ENCODE measurements around the gene FAM174C. TPM values are rescaled to one million over a fixed set of nuclear protein-coding genes. Genes with fewer than 3 reads are reported as not detected.

Gene FAM174C
- polyA plus RNA-seq, 10 donors, result 7.9 to 17.0 (median 14.3) TPM

DNA sequence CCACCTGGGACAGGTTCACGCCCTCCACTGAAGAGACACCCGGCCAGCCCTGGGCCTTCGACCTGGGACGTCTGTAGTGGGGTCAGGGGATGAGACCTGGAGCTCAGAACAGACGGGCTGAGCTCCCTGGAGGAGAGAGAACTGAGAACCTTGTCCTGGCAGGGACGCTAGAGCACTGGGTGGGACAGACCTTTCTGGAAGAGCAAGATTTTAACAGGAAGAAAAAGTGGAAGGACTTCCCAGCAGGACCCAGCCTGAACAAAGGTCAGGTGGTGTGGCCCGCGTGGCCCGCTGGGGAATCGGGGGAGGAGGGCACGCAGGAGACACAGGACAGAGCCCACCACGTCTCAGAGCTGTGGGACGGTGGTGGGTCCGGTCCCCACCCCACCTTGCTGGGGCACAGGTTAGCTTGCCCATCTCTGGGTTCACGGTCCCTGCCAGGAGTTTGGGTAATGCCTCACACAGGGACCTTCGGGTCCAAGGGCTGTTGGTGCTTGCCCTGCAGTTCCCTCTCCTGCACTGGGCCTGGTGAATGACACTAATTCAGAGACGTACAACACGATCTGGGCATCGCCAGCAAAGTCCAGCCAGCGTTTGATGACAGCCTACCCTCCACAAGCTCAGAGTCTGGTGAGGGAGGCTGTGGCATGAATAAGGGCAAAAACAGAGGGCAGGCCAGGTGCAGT, 9.1 kb downstream of the FAM174C start:
- no peak for DNase-seq

DNA sequence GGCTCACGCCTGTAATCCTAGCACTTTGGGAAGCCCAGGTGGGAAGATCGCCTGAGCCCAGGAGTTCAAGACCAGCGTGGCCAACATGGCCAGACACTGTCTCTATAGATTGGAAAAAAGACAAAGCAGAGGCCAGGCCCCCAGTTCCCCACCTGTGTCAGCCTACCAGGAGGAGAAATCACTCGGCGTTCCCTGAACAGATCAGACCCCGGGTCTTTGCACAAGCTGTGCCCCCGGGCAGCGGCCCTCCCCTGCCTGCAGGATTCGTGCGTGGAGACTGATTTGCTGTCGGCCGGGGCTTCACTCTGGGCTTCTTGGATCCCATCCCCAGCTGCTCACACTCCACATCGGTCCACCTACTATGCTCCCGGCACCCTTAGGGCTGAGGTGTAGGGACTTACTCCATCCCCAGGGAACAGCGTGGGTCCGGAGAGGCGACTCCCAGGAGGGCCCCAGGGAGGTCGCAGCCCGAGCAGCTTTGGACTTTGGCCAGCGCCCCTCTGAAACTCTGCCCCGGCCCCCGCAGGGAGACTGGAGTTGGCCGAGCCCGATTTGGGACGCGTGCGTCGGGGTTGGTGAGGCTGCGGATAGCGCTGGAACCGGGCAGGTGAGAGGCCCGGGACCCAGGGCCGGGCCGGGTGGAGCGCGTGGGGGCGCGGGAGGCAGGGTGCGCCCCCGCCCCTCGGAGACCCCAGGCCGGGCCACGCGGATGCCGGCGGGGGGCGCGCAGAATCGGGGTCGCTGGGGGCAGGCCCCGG, 9.8 kb downstream of the FAM174C start:
- no peak for DNase-seq

DNA sequence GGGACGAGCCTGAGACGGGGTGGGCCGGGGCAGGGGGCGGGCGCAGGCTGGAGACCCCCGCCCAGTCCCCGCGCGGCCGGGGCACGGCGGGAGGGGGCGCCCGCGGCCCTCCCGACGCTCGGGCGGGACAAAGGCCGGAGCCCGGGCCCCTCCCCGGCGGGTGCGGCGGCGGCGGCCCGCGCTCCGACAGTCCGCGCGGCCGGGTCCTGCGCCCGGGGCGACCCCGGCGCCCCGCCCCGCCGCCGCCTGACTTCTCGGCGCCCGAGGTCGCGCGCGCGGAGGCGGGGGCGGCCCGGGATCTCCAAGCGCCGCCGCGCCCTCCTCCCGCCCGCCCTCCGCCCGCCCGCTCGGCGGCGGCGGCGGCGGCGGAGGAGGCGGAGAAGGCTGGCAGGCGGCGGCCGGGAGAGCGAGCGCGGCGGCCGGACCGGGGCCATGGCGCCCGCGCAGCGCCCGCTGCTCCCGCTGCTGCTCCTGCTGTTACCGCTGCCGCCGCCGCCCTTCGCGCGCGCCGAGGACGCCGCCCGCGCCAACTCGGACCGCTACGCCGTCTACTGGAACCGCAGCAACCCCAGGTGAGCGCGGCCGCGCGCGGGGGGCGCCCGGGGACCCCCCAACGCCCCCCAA, 10.5 kb downstream of the FAM174C start, which contains the start of gene EFNA2:
TSS of gene EFNA2 (plus strand) at position 137 of the 624 bp plus-strand sequence. CDS start at position 433, 296 bp downstream.
- no peak for DNase-seq

DNA sequence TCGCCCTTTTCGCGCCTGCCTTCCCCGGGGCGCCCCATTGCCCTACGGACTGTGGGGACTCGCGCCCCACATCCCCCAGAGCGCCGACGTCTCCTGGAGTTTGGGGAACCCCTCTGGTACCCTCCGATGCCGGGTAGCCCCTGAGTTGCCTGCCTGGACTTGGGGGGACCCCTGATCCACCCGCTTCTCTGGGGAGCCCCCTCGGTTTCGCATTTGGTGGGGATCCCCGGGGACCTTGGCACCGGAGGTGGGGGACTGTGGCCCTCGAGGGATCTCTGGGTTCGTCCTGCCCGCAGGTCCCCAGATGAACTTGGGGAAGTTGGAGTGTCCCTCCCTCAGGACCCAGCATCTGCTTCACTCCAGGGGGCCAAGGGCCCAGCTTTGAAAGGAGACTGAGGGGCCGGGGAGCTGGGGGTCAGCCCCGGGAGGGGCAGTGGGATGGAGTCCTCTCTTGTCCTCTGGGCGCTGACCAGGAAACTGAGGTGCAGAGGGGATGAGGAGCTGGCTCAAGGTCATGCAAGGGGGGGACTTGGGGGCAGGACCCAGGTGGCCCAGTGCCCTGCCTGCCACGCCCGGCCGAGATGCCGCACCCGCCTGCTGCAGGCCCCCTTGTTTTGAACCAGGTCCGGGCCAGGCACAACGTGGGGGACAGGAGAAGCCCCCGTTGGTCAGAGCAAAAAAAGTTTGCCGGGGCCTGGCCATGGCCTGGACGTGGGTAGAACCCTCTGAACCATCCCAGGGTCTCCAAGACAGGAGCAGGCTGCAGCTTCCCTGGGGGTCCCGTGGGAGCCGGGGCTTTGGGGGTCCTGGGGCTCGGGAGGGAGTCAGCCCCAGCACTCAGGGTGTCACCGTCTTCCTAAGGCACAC, 11.4 kb downstream of the FAM174C start:
- no peak for DNase-seq

DNA sequence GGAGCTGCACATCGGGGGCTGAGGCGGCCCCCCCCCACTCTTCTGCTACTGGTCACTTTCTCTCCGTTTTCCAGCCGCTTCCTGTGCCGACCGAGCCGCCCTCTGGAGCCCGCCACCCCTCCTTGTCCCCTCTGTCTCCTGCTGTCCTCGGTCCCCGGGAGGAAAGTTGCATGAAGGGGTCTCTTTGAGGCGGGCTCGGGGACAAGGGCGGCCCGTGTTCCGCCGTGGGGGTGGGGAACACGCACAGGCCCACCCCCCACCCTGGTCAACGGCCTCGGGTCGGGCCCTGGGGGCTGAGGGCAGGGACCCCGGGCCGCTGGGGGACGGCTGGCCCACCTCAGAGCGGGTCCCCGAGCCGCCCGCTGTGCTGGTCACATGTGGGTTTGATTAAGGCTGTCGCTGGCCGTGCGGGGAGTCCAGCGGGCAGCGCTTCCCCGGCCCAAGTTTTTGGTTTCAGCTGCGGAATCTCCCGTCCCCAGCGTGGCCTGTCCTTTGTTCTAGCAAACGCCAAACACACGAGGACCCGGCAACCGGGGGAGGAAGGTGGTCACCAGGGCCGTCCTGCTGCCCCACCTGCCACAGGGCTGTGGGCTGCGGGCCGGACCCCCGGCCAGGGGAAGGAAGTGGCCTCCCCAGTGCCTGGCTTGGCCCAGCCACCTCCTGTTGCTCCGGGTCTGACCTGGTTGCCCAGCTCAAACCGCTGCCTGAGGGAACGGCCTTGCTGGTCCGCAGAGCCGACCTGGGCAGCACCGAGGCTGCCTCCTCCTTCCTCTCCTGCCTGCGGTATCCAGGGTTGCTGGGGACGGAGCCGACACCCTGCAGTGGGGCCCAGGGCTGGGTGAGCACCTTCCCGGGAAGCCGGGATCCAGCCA, 12.3 kb downstream of the FAM174C start:
- DNase-seq, result no peak

DNA sequence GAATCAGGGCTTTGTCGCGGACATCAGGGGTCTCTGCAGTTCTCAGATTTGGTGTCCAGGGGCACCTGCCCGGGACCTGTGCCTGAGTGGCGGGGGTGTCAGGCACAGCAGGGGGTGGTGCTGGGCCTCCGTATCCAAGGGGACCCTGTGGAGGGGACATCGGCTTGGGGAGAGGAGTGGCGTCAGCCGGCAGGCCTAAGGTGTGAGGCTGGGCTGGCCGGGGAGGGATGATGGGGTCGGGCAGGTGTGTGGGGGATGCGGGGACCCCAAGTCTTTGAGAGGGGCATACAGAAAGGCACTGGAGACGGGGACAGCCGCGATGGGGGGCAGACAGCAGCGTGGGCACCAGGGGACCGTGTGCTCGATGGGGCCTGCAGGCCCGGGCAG, 12.9 kb downstream of the FAM174C start:
- DNase-seq, result no peak

DNA sequence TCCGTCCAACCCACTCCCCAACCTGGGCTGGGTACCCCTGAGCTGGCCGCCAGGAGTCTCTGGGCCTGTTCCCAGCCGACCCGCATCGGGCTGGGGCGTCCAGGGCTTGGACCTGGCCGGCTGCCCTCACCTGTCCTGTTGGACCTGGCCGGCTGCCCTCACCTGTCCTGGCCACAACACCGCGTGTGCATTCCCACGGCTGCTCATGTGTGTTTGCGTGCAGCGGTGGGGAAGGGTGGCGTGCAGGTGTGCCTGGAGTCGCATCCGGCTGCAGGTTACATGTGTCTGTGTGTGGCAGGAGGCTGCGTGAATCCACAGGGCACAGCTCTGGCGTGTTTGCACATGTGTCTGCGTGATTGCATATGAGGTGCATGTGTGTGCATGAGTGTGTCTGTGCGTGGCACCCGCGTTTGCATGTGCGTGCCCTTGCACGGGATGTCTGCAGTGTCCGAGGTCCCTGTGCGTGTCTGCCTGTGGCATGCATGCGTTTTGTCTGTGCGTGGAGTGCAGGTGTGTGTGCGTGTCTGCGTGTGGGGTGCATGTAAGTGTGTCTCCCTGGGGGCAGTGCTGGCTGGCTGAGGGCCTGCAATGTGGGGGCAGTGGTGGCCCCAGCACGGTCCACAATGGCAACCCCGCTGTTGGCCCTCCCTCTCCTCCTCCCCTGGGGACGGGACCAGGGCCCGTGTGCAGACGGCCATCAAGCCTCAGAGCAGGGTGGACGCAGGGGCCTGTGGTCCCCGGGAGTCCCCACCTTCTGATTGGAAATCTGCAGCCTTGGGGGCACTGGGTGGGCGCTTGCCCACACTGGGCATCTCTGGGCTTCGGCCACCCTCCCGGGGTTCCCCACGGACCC, 13.7 kb downstream of the FAM174C start:
- DNase-seq, result no peak

DNA sequence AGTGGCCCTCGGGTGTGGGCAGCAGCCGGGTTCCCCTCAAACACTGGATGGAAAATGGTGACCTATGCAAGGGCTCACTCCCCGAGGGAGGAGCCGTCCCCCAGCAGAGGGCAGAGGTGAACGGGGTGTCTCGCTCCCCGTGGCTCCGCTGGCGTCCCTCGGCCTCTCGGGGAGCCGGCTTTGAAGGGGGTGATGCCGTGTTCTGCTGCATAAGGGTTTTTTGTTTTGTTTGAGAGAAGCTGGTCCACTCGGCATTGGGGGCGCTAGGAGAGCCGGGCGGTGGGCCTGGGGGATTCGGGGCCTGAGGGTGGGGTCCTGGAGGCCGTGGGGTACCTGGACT, 14.3 kb downstream of the FAM174C start:
- no peak for DNase-seq

DNA sequence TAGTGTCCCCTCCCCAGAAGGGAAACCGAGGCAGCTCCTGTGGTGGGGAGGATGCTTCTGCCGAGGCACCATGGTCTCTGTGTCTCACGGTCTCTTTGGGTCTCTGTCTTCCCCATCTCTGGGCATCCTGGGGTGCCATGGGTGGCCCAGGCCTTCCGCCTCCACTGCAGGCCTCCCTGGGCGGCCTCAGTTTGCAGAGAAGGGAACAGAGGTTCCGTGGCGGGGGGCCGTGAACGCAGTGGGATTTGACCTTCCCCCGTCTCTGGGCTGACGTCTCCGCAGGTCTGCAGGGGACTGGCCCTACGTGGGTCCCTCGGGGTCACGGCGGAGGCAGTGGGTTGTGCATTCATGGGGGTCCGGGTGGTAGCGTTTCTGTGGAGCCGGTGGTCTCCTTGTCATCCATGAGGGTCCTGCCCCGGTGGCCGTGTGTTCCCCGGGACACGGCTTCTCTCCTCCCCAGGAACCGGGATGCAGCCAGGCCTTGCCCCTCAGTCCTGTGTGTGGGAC, 14.9 kb downstream of the FAM174C start:
- no peak for DNase-seq

DNA sequence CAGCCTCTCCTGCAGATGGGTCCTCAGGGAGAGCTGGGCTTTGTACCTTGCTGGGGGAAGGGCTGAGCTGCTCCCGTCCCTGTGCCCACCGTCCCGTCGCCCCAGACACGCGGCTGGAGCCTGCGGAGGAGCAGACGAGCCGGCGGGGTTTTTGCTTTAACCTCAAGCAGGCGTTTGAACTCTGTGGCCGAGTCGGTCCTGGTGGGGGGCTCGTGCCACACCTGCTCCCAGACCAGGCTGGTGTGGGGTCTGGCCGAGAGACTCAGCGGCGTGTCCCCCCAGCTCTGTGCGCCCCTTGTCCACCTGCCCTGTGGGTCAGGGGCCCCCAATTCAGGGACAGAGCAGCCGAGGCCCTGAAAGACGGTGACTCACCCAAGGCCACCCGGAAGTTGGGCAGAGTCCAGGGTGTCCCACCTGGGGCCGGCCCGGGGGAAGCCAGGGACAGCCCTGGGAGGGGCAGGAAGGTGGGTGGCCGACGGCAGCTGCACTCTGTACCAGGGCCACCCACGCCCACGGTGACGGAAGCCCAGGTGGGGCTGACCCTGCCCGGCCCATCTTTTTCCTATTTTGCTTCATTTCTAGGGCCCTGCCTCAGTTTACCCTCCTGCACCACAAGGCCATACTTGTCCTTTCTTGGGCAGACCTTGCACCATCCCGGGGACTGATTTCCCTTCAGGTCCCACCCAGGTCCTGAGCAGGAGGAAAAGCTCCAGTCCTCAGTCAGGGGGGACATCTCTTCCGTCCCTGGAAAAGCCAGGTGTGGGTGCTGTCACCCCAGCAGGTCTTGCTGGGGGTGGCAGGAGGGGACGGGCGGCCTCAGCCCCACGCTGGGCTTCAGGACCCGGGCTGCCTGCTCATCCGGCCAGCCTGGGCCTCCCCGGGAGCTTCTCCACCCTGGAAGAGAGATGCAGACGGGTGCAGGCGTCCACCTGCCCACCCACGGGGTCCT, 15.6 kb downstream of the FAM174C start:
- DNase-seq, result no peak

DNA sequence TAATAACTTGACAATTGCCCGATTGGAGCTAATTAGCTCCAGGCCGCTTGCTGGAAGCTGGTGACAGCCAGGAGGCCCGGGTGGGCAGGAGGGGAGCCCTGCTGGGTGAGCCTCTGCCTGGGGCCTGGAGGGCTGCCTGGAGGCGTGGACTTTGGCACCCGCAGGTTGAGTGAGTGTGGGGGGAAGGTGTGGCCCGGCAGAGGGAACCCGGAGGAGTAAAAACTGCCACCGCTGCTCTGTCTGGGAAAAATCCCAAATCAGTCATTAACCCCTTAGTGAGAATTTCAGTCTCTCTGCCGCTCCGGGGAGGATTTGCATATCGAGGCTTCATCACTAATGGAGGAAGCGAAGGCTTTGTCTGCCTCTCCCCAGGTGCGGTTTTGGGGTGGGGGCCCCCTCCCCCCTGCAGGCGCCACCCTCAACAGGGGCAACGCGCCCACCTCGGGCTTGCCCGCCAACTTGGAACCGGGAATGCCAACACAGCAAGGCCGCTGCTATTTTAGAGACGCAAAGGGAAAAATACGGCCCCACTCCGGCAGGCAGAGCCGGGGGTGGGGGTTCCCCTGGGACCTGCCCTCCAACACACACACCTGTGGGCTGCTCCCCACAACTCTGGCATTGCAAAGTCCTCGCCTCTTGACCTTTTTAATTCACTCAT, 16.6 kb downstream of the FAM174C start:
- no peak for DNase-seq

DNA sequence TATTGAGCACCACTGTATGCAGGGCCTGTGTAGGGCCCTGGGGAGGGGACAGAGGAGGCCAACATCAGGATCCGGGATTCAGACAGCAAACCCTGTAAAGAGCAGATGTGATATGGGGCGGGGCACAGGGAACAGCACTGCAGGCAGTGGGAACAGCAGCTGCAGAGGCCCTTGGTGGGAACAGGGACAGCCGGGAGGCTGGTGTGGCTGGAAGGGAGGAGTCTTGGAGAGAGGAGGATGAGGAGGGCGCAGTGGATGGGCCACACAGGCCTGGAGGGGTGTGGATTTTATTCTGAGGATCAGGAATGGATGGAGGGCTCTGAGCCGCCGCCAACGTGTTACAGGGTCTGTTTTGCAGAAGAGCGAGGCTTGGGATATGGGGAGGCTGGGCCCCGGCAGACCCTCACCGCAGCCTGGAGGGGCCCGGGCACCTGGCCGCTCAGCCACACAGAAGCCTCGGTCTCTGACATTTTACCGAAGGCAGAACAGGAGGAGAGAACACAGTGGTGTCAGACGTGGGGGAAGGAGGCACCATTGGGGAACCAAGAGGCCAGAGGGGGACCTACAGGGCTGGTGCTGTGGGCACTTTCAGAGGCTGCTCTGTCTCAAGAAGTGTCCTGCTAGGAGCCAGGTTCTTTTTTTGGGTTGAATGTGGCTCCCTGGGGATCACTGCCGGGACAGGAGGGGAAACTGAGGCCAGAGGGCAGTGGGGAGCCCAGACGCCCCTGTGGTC, 17.3 kb downstream of the FAM174C start:
- no peak for DNase-seq

DNA sequence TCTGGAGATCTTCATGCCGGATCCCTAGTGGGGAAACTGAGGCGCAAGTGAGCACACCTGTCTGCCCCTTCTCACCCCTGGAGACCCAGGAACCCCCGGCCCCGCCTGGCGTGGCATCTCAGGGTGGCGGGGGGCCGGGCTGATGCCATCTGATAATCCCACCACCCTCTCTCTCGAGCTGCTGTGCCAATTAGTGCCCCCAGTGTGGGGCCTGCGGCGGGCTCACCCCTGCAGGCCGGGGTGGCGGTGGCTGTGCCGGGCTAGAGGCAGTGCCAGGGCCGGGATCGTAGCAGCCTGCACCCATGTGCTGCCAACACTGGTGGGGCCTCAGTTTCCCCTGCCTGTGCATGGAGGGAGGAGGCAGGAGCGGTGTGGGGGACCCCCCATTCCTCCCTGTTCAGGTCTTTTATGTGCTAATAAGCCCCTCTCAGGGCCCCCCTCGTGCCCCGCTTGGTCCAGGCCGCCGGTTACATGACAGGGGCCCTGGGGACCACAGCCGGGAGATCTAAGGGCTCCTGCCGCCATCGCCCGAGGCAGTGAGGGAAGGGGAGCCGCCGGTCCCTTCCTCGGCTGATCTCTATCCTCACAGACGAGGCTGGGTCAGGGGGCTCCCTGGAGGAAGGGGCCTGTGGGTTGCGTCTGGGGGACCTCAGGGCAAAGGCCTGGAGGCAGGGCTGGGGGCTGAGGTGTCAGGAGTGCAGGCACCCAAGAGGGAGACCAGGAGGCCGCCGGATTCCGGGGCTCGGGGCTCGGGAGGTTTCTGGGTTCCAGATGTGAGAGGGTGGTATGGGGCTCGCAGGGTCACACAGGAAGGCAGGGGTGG, 18.7 kb downstream of the FAM174C start:
- DNase-seq, result no peak

DNA sequence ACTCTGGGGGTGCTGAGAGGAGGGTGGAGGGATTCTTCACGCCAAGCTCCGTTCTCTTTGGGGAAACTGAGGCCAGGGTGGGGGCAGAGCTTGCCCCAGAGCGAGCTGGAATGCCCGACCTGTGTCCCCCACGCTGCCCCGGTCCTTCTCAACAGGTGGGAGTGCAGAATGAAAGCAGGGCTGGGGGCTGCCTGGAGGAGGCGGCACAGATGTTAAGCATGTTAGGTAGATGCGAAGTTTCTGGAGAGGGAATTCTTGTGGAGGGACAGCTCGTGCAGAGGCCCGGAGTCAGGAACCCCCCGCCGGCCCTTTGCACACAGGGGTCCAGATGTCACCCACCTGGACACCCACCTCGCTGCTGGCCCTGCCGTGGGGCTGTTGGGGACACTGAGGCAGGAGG, 19.4 kb downstream of the FAM174C start:
- DNase-seq, result no peak

DNA sequence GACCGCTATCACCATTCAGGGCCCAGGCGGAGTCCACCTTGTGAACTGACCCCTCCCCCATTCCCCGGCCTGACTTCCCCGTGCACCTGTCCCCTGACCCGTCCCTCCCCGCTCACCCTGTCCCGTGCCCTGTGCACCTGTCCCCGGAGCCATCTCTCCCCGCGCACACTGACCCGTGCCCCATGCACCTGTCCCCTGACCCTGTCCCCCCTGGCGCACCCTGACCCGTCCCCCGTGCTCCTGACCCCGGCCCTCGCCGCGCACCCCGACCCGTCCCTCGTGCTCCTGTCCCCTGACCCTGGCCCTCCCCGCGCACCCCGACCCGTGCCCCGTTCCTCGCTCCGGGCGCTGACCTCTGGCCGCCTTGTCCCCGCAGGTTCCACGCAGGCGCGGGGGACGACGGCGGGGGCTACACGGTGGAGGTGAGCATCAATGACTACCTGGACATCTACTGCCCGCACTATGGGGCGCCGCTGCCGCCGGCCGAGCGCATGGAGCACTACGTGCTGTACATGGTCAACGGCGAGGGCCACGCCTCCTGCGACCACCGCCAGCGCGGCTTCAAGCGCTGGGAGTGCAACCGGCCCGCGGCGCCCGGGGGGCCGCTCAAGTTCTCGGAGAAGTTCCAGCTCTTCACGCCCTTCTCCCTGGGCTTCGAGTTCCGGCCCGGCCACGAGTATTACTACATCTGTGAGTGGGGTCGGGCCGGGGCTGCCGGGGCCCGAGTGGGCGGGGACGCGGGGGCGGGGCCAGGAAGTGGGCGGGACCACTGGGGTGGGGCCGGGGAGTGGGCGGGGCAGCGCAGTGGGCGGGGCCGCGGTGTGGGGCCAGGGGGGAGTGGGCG, 20.1 kb downstream of the FAM174C start:
- peak in 1 of 3 donors; percentile 57 for DNase-seq

Data from muscle of back (tissue), 11 donors.